MM.1S (cell line): Measurements from ENCODE around the gene POC5.
A peak's percentile ranks its signal among the peaks of the same experiment; 100 is the strongest.

Experiments
- DNase-seq: peaks from one replicate; pipeline ENCODE4 v3.0.0-alpha.2; 2015
- H2AFZ ChIP-seq: fragments of 300-600 bp; sonication (generic); 2 replicates; pipeline ENCODE4 v1.6.0; 2016; ENCODE audit warnings: antibody characterized with exemption, low read length
- H3F3A ChIP-seq: fragments of 300-600 bp; sonication (generic); 2 replicates; pipeline ENCODE4 v1.6.1; 2016; ENCODE audit warnings: mild to moderate bottlenecking, antibody characterized with exemption, low read length, moderate library complexity, mixed read lengths; ENCODE audit not compliant: insufficient read depth
- H3K27ac ChIP-seq: fragments of 300-600 bp; sonication (generic); 2 replicates; pipeline ENCODE4 v1.5.1; 2016; ENCODE audit warnings: mild to moderate bottlenecking, low read length
- H3K27me3 ChIP-seq: fragments of 300-600 bp; sonication (generic); replicated peaks from 2 replicates; pipeline ENCODE4 v1.6.0; 2016; ENCODE audit warnings: low read length; ENCODE audit not compliant: insufficient read depth
- H3K36me3 ChIP-seq: fragments of 300-600 bp; sonication (generic); replicated peaks from 2 replicates; pipeline ENCODE4 v1.6.1; 2016; ENCODE audit warnings: mild to moderate bottlenecking, low read length, mixed read lengths; ENCODE audit not compliant: insufficient read depth
- H3K4me1 ChIP-seq: fragments of 300-600 bp; sonication (generic); 2 replicates; pipeline ENCODE4 v1.6.1; 2016; ENCODE audit warnings: low read length, mixed read lengths
- H3K4me2 ChIP-seq: fragments of 300-600 bp; sonication (generic); 2 replicates; pipeline ENCODE4 v1.6.0; 2016; ENCODE audit warnings: low read depth, low read length
- H3K4me3 ChIP-seq: fragments of 300-600 bp; sonication (generic); 2 replicates; pipeline ENCODE4 v1.5.1; 2016; ENCODE audit warnings: low read length, mixed read lengths
- H3K79me2 ChIP-seq: fragments of 300-600 bp; sonication (generic); 2 replicates; pipeline ENCODE4 v1.6.1; 2016; ENCODE audit warnings: mixed run types, low read length, mixed read lengths
- H3K9ac ChIP-seq: fragments of 300-600 bp; sonication (generic); 2 replicates; pipeline ENCODE4 v1.6.1; 2016; ENCODE audit warnings: low read length, mixed read lengths
- H3K9me2 ChIP-seq: fragments of 300-600 bp; sonication (generic); replicated peaks from 2 replicates; pipeline ENCODE4 v1.6.1; 2016; ENCODE audit warnings: mild to moderate bottlenecking, low read length, mixed read lengths; ENCODE audit not compliant: insufficient read depth
- H3K9me3 ChIP-seq: fragments of 300-600 bp; sonication (generic); replicated peaks from 2 replicates; pipeline ENCODE4 v1.6.1; 2016; ENCODE audit warnings: mild to moderate bottlenecking, low read length, mixed read lengths; ENCODE audit not compliant: insufficient read depth
- H4K20me1 ChIP-seq: fragments of 300-600 bp; sonication (generic); 2 replicates; pipeline ENCODE4 v1.6.1; 2016; ENCODE audit warnings: mild to moderate bottlenecking, low read length, moderate library complexity, mixed read lengths; ENCODE audit not compliant: insufficient read depth
- CTCF ChIP-seq: fragments of 300-600 bp; sonication (generic); IDR thresholded peaks from 2 replicates; pipeline ENCODE4 v1.5.1; 2016; ENCODE audit warnings: antibody characterized with exemption, low read length, mixed read lengths
- EZH2 ChIP-seq: fragments of 300-600 bp; sonication (generic); optimal IDR thresholded peaks from 2 replicates; pipeline ENCODE3; 2017; ENCODE audit warnings: low read depth, mild to moderate bottlenecking, antibody characterized with exemption, low read length, mixed read lengths
- EZH2phosphoT487 ChIP-seq: fragments of 300-600 bp; sonication (generic); IDR thresholded peaks from 2 replicates; pipeline ENCODE4 v1.6.1; 2018; ENCODE audit warnings: antibody characterized with exemption, low read length

POC5 gene

GRCh38 chr5:75717082-75717922 is at the start of gene POC5:
POC5 (minus strand) TSS chr5:75717437; CDS start chr5:75712937, 4,500 bp downstream.
- TF ChIP-seq EZH2phosphoT487, result no peak
- TF ChIP-seq CTCF, result no peak
- TF ChIP-seq EZH2, result no peak
- Histone ChIP-seq H3K79me2 (peaks cover 47% of the 10 kb centered on the region), H3F3A (peaks cover 6% of the 10 kb centered on the region; the same call in 1 of the 2 replicates), H3K9me3 (no peaks in the 10 kb centered on the region), H3K9me2 (no peaks in the 10 kb centered on the region), H3K4me1 (0 out of 2 replicates have a peak, but pooled peaks cover 6% of the 10 kb centered on the region), H3K9ac (peak within 1 kb of the TSS; percentile 86), H4K20me1 (0 out of 2 replicates have a peak, but pooled peaks cover 2% of the 10 kb centered on the region), H3K36me3 (no peaks in the 10 kb centered on the region), H3K27me3 (no peaks in the 10 kb centered on the region), H3K4me2 (peak within 1 kb of the TSS; percentile 63), H2AFZ (peak within 1 kb of the TSS; percentile 72), H3K27ac (peak within 1 kb of the TSS; percentile 93), H3K4me3 (peak within 1 kb of the TSS; percentile 88)
- peak; percentile 99 for DNase-seq

- Histone ChIP-seq H2AFZ (no peak overlapping the region), H3K9ac (no peak overlapping the region), H3F3A (no peaks in the 10 kb centered on the region), H3K27ac (no peak overlapping the region), H3K27me3 (no peaks in the 10 kb centered on the region), H3K9me2 (no peaks in the 10 kb centered on the region), H3K79me2 (no peaks in the 10 kb centered on the region), H3K36me3 (no peaks in the 10 kb centered on the region), H3K4me2 (no peak overlapping the region), H3K4me1 (no peaks in the 10 kb centered on the region), H4K20me1 (no peaks in the 10 kb centered on the region), H3K9me3 (no peaks in the 10 kb centered on the region), H3K4me3 (no peak overlapping the region)
- no peak for DNase-seq
- TF ChIP-seq EZH2 (no peak), EZH2phosphoT487 (no peak), CTCF (no peak)
Observed at GRCh38 chr5:75758116-75758515, 40.9 kb upstream of the POC5 start.

GRCh38 chr5:75756981-75757380 is 39.7 kb upstream of the POC5 start:
- Histone ChIP-seq H3K4me3 (no peak overlapping the region), H2AFZ (no peak overlapping the region), H3F3A (no peaks in the 10 kb centered on the region), H3K36me3 (no peaks in the 10 kb centered on the region), H3K9me2 (no peaks in the 10 kb centered on the region), H3K4me1 (no peaks in the 10 kb centered on the region), H3K9ac (no peak overlapping the region), H3K4me2 (no peak overlapping the region), H4K20me1 (no peaks in the 10 kb centered on the region), H3K27ac (no peak overlapping the region), H3K27me3 (no peaks in the 10 kb centered on the region), H3K79me2 (no peaks in the 10 kb centered on the region), H3K9me3 (no peaks in the 10 kb centered on the region)
- no peak for DNase-seq
- TF ChIP-seq EZH2phosphoT487 (no peak), CTCF (no peak), EZH2 (no peak)
